Measurements from ENCODE around the gene LYPD4.
"Not testable (repeated sequence)": the region's sequence is repeated elsewhere in the genome, so short reads cannot be mapped to it uniquely, and the experiment has no call there.

DNA sequence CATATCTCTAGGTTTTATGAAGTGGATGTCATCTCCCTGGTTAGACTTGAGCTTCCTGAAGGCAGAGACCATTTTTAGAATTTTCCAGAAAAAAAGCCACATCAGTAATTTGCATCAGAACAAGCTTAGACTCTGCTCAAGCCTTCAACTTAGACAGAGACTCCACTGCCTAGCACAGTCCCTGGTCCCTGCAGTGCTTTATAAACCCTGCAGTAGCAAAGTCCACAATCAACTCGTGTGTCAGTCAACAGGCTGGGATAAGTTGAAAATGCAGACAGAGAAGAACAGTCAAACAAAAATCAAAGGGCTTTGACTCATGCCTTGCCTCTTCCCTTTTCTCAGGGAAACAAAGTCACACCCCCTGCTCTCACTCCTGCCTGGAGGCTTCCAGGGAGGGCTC lies 56.0 kb downstream of the LYPD4 start:
- not testable (repeated sequence) for TF ChIP-seq POLR2A, EP300, POLR2AphosphoS5 (IDR thresholded peaks at IDR 0.05)
- TF ChIP-seq, protein P1, sequence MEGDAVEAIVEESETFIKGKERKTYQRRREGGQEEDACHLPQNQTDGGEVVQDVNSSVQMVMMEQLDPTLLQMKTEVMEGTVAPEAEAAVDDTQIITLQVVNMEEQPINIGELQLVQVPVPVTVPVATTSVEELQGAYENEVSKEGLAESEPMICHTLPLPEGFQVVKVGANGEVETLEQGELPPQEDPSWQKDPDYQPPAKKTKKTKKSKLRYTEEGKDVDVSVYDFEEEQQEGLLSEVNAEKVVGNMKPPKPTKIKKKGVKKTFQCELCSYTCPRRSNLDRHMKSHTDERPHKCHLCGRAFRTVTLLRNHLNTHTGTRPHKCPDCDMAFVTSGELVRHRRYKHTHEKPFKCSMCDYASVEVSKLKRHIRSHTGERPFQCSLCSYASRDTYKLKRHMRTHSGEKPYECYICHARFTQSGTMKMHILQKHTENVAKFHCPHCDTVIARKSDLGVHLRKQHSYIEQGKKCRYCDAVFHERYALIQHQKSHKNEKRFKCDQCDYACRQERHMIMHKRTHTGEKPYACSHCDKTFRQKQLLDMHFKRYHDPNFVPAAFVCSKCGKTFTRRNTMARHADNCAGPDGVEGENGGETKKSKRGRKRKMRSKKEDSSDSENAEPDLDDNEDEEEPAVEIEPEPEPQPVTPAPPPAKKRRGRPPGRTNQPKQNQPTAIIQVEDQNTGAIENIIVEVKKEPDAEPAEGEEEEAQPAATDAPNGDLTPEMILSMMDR (IDR thresholded peaks at IDR 0.05) = not testable (repeated sequence)
